Activated naive CD4-positive, alpha-beta T cell treated with anti-CD3 and anti-CD28 coated beads, Interleukin-2, amount 50 U/mL, for 24 hours (primary cell): ENCODE data around the gene PNKP.
"Not testable (repeated sequence)": the region's sequence is repeated elsewhere in the genome, so short reads cannot be mapped to it uniquely, and the experiment has no call there.

Experiments used
- H3K27ac Mint-ChIP-seq: one replicate; pipeline ENCODE4 v1.8.0; 2021; ENCODE audit warnings: mild to moderate bottlenecking, mixed read lengths
- H3K27me3 Mint-ChIP-seq: one replicate; pipeline ENCODE4 v1.8.0; 2021; ENCODE audit warnings: mixed read lengths
- H3K36me3 Mint-ChIP-seq: one replicate; pipeline ENCODE4 v1.8.0; 2021; ENCODE audit warnings: mixed read lengths
- H3K4me1 Mint-ChIP-seq: one replicate; pipeline ENCODE4 v1.8.0; 2021; ENCODE audit warnings: mixed read lengths
- H3K4me3 Mint-ChIP-seq: one replicate; pipeline ENCODE4 v1.8.0; 2021; ENCODE audit warnings: mild to moderate bottlenecking, mixed read lengths
- H3K9me3 Mint-ChIP-seq: one replicate; pipeline ENCODE4 v1.8.0; 2021; ENCODE audit warnings: mixed read lengths

The PNKP gene

GRCh38 chr19:49835562-49835961 is 31.8 kb downstream of the PNKP start:
- H3K9me3 Mint-ChIP-seq = no peaks in the 10 kb centered on the region
- H3K36me3 Mint-ChIP-seq = peaks cover 16% of the 10 kb centered on the region
- H3K4me1 Mint-ChIP-seq = no peaks in the 10 kb centered on the region
- no peak overlapping the region for H3K4me3 Mint-ChIP-seq
- no peaks in the 10 kb centered on the region for H3K27me3 Mint-ChIP-seq
- H3K27ac Mint-ChIP-seq = no peak overlapping the region

GRCh38 chr19:49833599-49833998 is 33.8 kb downstream of the PNKP start:
- Mint-ChIP-seq H3K27me3 (no peaks in the 10 kb centered on the region), H3K4me3 (no peak overlapping the region), H3K9me3 (no peaks in the 10 kb centered on the region), H3K27ac (no peak overlapping the region), H3K36me3 (peaks cover 11% of the 10 kb centered on the region), H3K4me1 (no peaks in the 10 kb centered on the region)

- H3K9me3 Mint-ChIP-seq = no peaks in the 10 kb centered on the region
- no peak overlapping the region for H3K4me3 Mint-ChIP-seq
- no peaks in the 10 kb centered on the region for H3K27me3 Mint-ChIP-seq
- no peak overlapping the region for H3K27ac Mint-ChIP-seq
- H3K36me3 Mint-ChIP-seq = peaks cover 7% of the 10 kb centered on the region
- H3K4me1 Mint-ChIP-seq = no peaks in the 10 kb centered on the region
Observed at GRCh38 chr19:49832556-49832955, 34.8 kb downstream of the PNKP start.

- H3K9me3 Mint-ChIP-seq = no peaks in the 10 kb centered on the region
- peaks cover 3% of the 10 kb centered on the region for H3K36me3 Mint-ChIP-seq
Observed at GRCh38 chr19:49831592-49831991, 35.8 kb downstream of the PNKP start.

GRCh38 chr19:49830766-49831165 is 36.6 kb downstream of the PNKP start:
- Mint-ChIP-seq H3K4me1 (no peaks in the 10 kb centered on the region), H3K4me3 (no peak overlapping the region), H3K9me3 (no peaks in the 10 kb centered on the region), H3K27ac (no peak overlapping the region), H3K36me3 (peaks cover 3% of the 10 kb centered on the region), H3K27me3 (no peaks in the 10 kb centered on the region)

More at GRCh38 chr19:49831592-49831991, 35.8 kb downstream of the PNKP start:
- Mint-ChIP-seq H3K4me1 (no peaks in the 10 kb centered on the region), H3K27me3 (no peaks in the 10 kb centered on the region), H3K4me3 (no peak overlapping the region), H3K27ac (no peak overlapping the region)

GRCh38 chr19:49829721-49830120 is 37.7 kb downstream of the PNKP start:
- Mint-ChIP-seq H3K9me3 (no peaks in the 10 kb centered on the region), H3K4me3 (no peak overlapping the region), H3K36me3 (peaks cover 1% of the 10 kb centered on the region), H3K4me1 (no peaks in the 10 kb centered on the region), H3K27me3 (no peaks in the 10 kb centered on the region), H3K27ac (no peak overlapping the region)

- Mint-ChIP-seq H3K36me3 (no peaks in the 10 kb centered on the region), H3K27ac (no peak overlapping the region), H3K27me3 (no peaks in the 10 kb centered on the region), H3K4me1 (no peaks in the 10 kb centered on the region), H3K9me3 (no peaks in the 10 kb centered on the region), H3K4me3 (no peak overlapping the region)
Observed at GRCh38 chr19:49829200-49829599, 38.2 kb downstream of the PNKP start.

- no peaks in the 10 kb centered on the region for H3K9me3 Mint-ChIP-seq
- H3K4me1 Mint-ChIP-seq = no peaks in the 10 kb centered on the region
- no peaks in the 10 kb centered on the region for H3K36me3 Mint-ChIP-seq
- H3K27ac Mint-ChIP-seq = no peak overlapping the region
- no peaks in the 10 kb centered on the region for H3K27me3 Mint-ChIP-seq
- H3K4me3 Mint-ChIP-seq = no peak overlapping the region
Observed at GRCh38 chr19:49827034-49827433, 40.3 kb downstream of the PNKP start.

GRCh38 chr19:49824662-49825061 is 42.7 kb downstream of the PNKP start:
- Mint-ChIP-seq H3K9me3 (no peaks in the 10 kb centered on the region), H3K36me3 (no peaks in the 10 kb centered on the region), H3K4me3 (no peak overlapping the region), H3K27me3 (no peaks in the 10 kb centered on the region), H3K27ac (no peak overlapping the region), H3K4me1 (no peaks in the 10 kb centered on the region)

- Mint-ChIP-seq H3K27ac (no peak overlapping the region), H3K36me3 (no peaks in the 10 kb centered on the region), H3K27me3 (no peaks in the 10 kb centered on the region), H3K9me3 (no peaks in the 10 kb centered on the region), H3K4me1 (peaks cover 6% of the 10 kb centered on the region), H3K4me3 (no peak overlapping the region)
Observed at GRCh38 chr19:49823472-49823871, 43.9 kb downstream of the PNKP start.

GRCh38 chr19:49820125-49820524 is 47.3 kb downstream of the PNKP start:
- H3K36me3 Mint-ChIP-seq = no peaks in the 10 kb centered on the region
- H3K27me3 Mint-ChIP-seq = no peaks in the 10 kb centered on the region
- no peak overlapping the region for H3K4me3 Mint-ChIP-seq
- H3K4me1 Mint-ChIP-seq = peaks cover 10% of the 10 kb centered on the region
- H3K9me3 Mint-ChIP-seq = no peaks in the 10 kb centered on the region
- H3K27ac Mint-ChIP-seq = no peak overlapping the region

- peak overlapping the region; percentile 63 for H3K27ac Mint-ChIP-seq
- peak overlapping the region; percentile 96 for H3K4me3 Mint-ChIP-seq
- H3K27me3 Mint-ChIP-seq, H3K9me3 Mint-ChIP-seq, H3K36me3 Mint-ChIP-seq: not testable (repeated sequence)
- H3K4me1 Mint-ChIP-seq = peaks cover 12% of the 10 kb centered on the region
Observed at GRCh38 chr19:49819452-49820115, 47.8 kb downstream of the PNKP start.

GRCh38 chr19:49818649-49819370 is 48.6 kb downstream of the PNKP start:
- H3K4me1 Mint-ChIP-seq = peaks cover 20% of the 10 kb centered on the region
- H3K9me3 Mint-ChIP-seq = no peaks in the 10 kb centered on the region
- no peaks in the 10 kb centered on the region for H3K36me3 Mint-ChIP-seq
- peak overlapping the region; percentile 98 for H3K27ac Mint-ChIP-seq
- H3K27me3 Mint-ChIP-seq = no peaks in the 10 kb centered on the region
- H3K4me3 Mint-ChIP-seq = peak overlapping the region; percentile 96

GRCh38 chr19:49817964-49818648 is 49.3 kb downstream of the PNKP start, which contains the start of gene MED25:
Gene MED25, plus strand, starts transcription at chr19:49818289. Its CDS starts 53 bp downstream, at chr19:49818342.
- Mint-ChIP-seq H3K9me3 (no peaks in the 10 kb centered on the region), H3K27me3 (no peaks in the 10 kb centered on the region), H3K4me3 (peak within 1 kb of the TSS; percentile 96), H3K4me1 (peaks cover 27% of the 10 kb centered on the region), H3K27ac (peak within 1 kb of the TSS; percentile 98), H3K36me3 (no peaks in the 10 kb centered on the region)

- Mint-ChIP-seq H3K4me3 (no peak overlapping the region), H3K4me1 (peaks cover 33% of the 10 kb centered on the region), H3K27ac (no peak overlapping the region), H3K36me3 (no peaks in the 10 kb centered on the region), H3K27me3 (no peaks in the 10 kb centered on the region), H3K9me3 (no peaks in the 10 kb centered on the region)
Observed at GRCh38 chr19:49816590-49816989, 50.8 kb downstream of the PNKP start.

GRCh38 chr19:49814010-49814409 is 53.4 kb downstream of the PNKP start:
- peaks cover 36% of the 10 kb centered on the region for H3K4me1 Mint-ChIP-seq
- H3K27me3 Mint-ChIP-seq = no peaks in the 10 kb centered on the region
- H3K36me3 Mint-ChIP-seq = no peaks in the 10 kb centered on the region
- peak overlapping the region; percentile 93 for H3K4me3 Mint-ChIP-seq
- peak overlapping the region; percentile 91 for H3K27ac Mint-ChIP-seq
- no peaks in the 10 kb centered on the region for H3K9me3 Mint-ChIP-seq
